Measurements from ENCODE around the gene ISCU. TPM values are rescaled to one million over a fixed set of nuclear protein-coding genes. Genes with fewer than 3 reads are reported as not detected.

ISCU gene
- total RNA-seq, 1 experiment from 2014 or later, result 84.8 TPM

GRCh38 chr12:108615918-108616317 lies 53.5 kb downstream of the ISCU start:
- H3K9me3 ChIP-seq (ENCODE audit: insufficient read depth, low read depth), result no peaks in the 10 kb centered on the region
- no TSS peak for BruUV-seq (replicated peaks)
- TF ChIP-seq EZH2 (IDR thresholded peaks at IDR 0.05; ENCODE audit: low read depth) (no peak), CTCF (conservative IDR thresholded peaks at IDR 0.05) (no peak)
- H3F3A ChIP-seq (ENCODE audit: insufficient read depth, low read depth), result 0 out of 2 replicates have a peak, but pooled peaks cover 10% of the 10 kb centered on the region
- no peak for DNase-seq
- H3K9me2 ChIP-seq (ENCODE audit: insufficient read depth), result no peaks in the 10 kb centered on the region
- H3K36me3 ChIP-seq (ENCODE audit: low read depth), result no peaks in the 10 kb centered on the region
- H3K4me1 ChIP-seq (replicated peaks; ENCODE audit: insufficient read depth), result peaks cover 21% of the 10 kb centered on the region
- ChIA-PET CTCF (no interaction called here), POLR2A (ENCODE audit: unreplicated experiment) (interaction anchor here (0.6 kb wide), 1 partner anchor 15 kb away, joined by 7 read pairs; no protein-coding TSS in a partner anchor)
- no peaks in the 10 kb centered on the region for H3K27me3 ChIP-seq (ENCODE audit: insufficient read depth, low read depth)
- intact Hi-C loops (cut with micrococcal nuclease; ENCODE audit: unreplicated experiment), result loop anchor here (5.0 to 10.0 kb wide), 3 partner anchors 101 to 701 kb away; partner anchors contain the start of genes ALKBH2 and FICD
- H3K4me3 ChIP-seq, result no peak overlapping the region
- no peak overlapping the region for H2AFZ ChIP-seq
- no peak overlapping the region for H3K27ac ChIP-seq
- no peaks in the 10 kb centered on the region for H3K79me2 ChIP-seq (ENCODE audit: low read depth)
- H3K4me2 ChIP-seq, result no peak overlapping the region
- no peaks in the 10 kb centered on the region for H4K20me1 ChIP-seq (ENCODE audit: insufficient read depth)

GRCh38 chr12:108616359-108616758 lies 54.0 kb downstream of the ISCU start:
- H3K79me2 ChIP-seq (ENCODE audit: low read depth), result no peaks in the 10 kb centered on the region
- H3K4me2 ChIP-seq, result no peak overlapping the region
- H3K4me1 ChIP-seq (replicated peaks; ENCODE audit: insufficient read depth), result peaks cover 22% of the 10 kb centered on the region
- BruUV-seq (replicated peaks), result no TSS peak
- H4K20me1 ChIP-seq (ENCODE audit: insufficient read depth), result no peaks in the 10 kb centered on the region
- no peaks in the 10 kb centered on the region for H3K27me3 ChIP-seq (ENCODE audit: insufficient read depth, low read depth)
- ChIA-PET CTCF (no interaction called here), POLR2A (ENCODE audit: unreplicated experiment) (no interaction called here)
- H3K36me3 ChIP-seq (ENCODE audit: low read depth), result no peaks in the 10 kb centered on the region
- 0 out of 2 replicates have a peak, but pooled peaks cover 10% of the 10 kb centered on the region for H3F3A ChIP-seq (ENCODE audit: insufficient read depth, low read depth)
- H2AFZ ChIP-seq, result no peak overlapping the region
- H3K27ac ChIP-seq, result no peak overlapping the region
- TF ChIP-seq EZH2 (IDR thresholded peaks at IDR 0.05; ENCODE audit: low read depth) (no peak), CTCF (conservative IDR thresholded peaks at IDR 0.05) (no peak)
- no peak for DNase-seq
- intact Hi-C loops (cut with micrococcal nuclease; ENCODE audit: unreplicated experiment), result loop anchor here (5.0 to 10.0 kb wide), 3 partner anchors 102 to 702 kb away; partner anchors contain the start of genes ALKBH2 and FICD
- H3K4me3 ChIP-seq, result no peak overlapping the region
- H3K9me3 ChIP-seq (ENCODE audit: insufficient read depth, low read depth), result no peaks in the 10 kb centered on the region
- H3K9me2 ChIP-seq (ENCODE audit: insufficient read depth), result no peaks in the 10 kb centered on the region

GRCh38 chr12:108616941-108617858 lies 54.8 kb downstream of the ISCU start:
- H4K20me1 ChIP-seq (ENCODE audit: insufficient read depth), result no peaks in the 10 kb centered on the region
- no peaks in the 10 kb centered on the region for H3K27me3 ChIP-seq (ENCODE audit: insufficient read depth, low read depth)
- H3K79me2 ChIP-seq (ENCODE audit: low read depth), result no peaks in the 10 kb centered on the region
- DNase-seq, result no peak
- 0 out of 2 replicates have a peak, but pooled peaks cover 10% of the 10 kb centered on the region for H3F3A ChIP-seq (ENCODE audit: insufficient read depth, low read depth)
- CTCF ChIA-PET, result interaction anchor here (0.6 to 1.3 kb wide), 3 partner anchors 24 to 47 kb away, joined by 3 to 16 read pairs (median 7); no protein-coding TSS in a partner anchor
- H3K27ac ChIP-seq, result no peak overlapping the region
- H3K4me3 ChIP-seq, result no peak overlapping the region
- intact Hi-C loops (cut with micrococcal nuclease; ENCODE audit: unreplicated experiment), result loop anchor here (5.0 to 10.0 kb wide), 3 partner anchors 102 to 702 kb away; partner anchors contain the start of genes ALKBH2 and FICD
- POLR2A ChIA-PET (ENCODE audit: unreplicated experiment), result no interaction called here
- no peak overlapping the region for H3K4me2 ChIP-seq
- no peak for TF ChIP-seq CTCF (conservative IDR thresholded peaks at IDR 0.05)
- TF ChIP-seq EZH2 (IDR thresholded peaks at IDR 0.05; ENCODE audit: low read depth), result no peak
- H3K9me2 ChIP-seq (ENCODE audit: insufficient read depth), result no peaks in the 10 kb centered on the region
- H3K4me1 ChIP-seq (replicated peaks; ENCODE audit: insufficient read depth), result peaks cover 17% of the 10 kb centered on the region
- no TSS peak for BruUV-seq (replicated peaks)
- no peaks in the 10 kb centered on the region for H3K9me3 ChIP-seq (ENCODE audit: insufficient read depth, low read depth)
- no peaks in the 10 kb centered on the region for H3K36me3 ChIP-seq (ENCODE audit: low read depth)
- H2AFZ ChIP-seq, result no peak overlapping the region

Measured in PC-9 (cell line).